ENCODE data around the gene TAF6. TPM values are rescaled to one million over a fixed set of nuclear protein-coding genes. Genes with fewer than 3 reads are reported as not detected.

The TAF6 gene
- total RNA-seq, 1 experiment from 2014 or later: 87.1 TPM

DNA sequence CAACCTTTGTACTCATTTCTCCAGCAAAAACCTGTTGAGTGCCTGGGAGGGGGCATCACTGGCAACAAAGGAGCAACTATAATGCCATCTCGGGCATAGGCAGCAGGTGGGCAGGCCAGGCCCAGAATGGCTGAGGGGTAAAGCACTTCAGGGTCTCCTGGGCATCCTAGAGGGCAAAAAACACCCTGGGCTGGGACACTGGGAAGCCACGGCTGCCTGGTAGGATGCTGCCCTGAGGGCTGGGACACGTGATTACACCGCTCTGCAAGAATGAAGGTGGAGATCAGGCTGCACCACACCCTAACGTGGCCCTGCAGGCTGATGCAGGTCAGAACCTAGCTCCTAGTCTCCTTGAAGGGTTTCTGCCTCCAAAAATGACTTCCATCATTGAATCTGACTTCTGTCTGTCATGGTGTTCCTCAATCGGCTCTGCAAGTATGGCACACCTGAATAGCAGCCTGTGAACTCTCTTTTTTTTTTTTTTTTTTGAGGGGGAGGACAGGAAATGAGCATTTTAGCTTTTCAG, 43.9 kb upstream of the TAF6 start:
- Histone ChIP-seq H3K9ac (ENCODE audit: extremely low read depth, insufficient read length, low read length) (no peak overlapping the region), H2BK5ac (ENCODE audit: insufficient read length, low read length) (no peak overlapping the region), H2AFZ (ENCODE audit: low read length) (no peak overlapping the region), H3K4me2 (ENCODE audit: insufficient read depth, insufficient read length, low read length) (no peak overlapping the region), H4K8ac (replicated peaks; ENCODE audit: insufficient read length, low read depth, low read length) (no peak overlapping the region), H3K56ac (ENCODE audit: insufficient read length, low read depth, low read length) (no peak overlapping the region), H3K4ac (ENCODE audit: low read depth, low read length) (no peak overlapping the region), H3K9me3 (ENCODE audit: control insufficient read depth, low read depth, low read length) (no peaks in the 10 kb centered on the region), H2AK5ac (ENCODE audit: insufficient read length, low read length) (no peak overlapping the region), H3K27me3 (ENCODE audit: insufficient read depth, low read length) (no peaks in the 10 kb centered on the region; the same call in 1 of the 2 replicates), H2BK12ac (ENCODE audit: insufficient read length, low read depth, low read length) (no peak overlapping the region), H3T11ph (ENCODE audit: low read length) (no peak overlapping the region), H3K4me1 (ENCODE audit: insufficient read depth, low read length) (peaks cover 7% of the 10 kb centered on the region), H3K27ac (ENCODE audit: insufficient read length, low read depth, low read length) (no peak overlapping the region), H2BK120ac (ENCODE audit: low read depth, low read length, poor library complexity, severe bottlenecking) (no peak overlapping the region), H2BK15ac (ENCODE audit: low read depth, low read length) (no peak overlapping the region), H4K5ac (ENCODE audit: insufficient read length, low read depth, low read length) (no peak overlapping the region), H3K79me1 (ENCODE audit: insufficient read depth, low read depth, low read length, poor library complexity, severe bottlenecking) (no peaks in the 10 kb centered on the region), H2BK20ac (ENCODE audit: low read depth, low read length, poor library complexity, severe bottlenecking) (no peak overlapping the region), H4K20me1 (ENCODE audit: control insufficient read depth, insufficient read depth, insufficient read length) (no peaks in the 10 kb centered on the region), H4K91ac (ENCODE audit: insufficient read length, low read depth, low read length) (no peak overlapping the region), H3K23ac (ENCODE audit: insufficient read length, low read depth, low read length) (no peak overlapping the region), H3K23me2 (ENCODE audit: insufficient read length, low read depth, low read length, poor library complexity, severe bottlenecking) (peaks cover 7% of the 10 kb centered on the region), H3K18ac (ENCODE audit: insufficient read length, low read depth, low read length) (no peak overlapping the region), H3K14ac (ENCODE audit: insufficient read depth, low read length) (no peak overlapping the region), H3K79me2 (ENCODE audit: insufficient read depth, low read length) (no peaks in the 10 kb centered on the region)
- TF ChIP-seq, protein P1, sequence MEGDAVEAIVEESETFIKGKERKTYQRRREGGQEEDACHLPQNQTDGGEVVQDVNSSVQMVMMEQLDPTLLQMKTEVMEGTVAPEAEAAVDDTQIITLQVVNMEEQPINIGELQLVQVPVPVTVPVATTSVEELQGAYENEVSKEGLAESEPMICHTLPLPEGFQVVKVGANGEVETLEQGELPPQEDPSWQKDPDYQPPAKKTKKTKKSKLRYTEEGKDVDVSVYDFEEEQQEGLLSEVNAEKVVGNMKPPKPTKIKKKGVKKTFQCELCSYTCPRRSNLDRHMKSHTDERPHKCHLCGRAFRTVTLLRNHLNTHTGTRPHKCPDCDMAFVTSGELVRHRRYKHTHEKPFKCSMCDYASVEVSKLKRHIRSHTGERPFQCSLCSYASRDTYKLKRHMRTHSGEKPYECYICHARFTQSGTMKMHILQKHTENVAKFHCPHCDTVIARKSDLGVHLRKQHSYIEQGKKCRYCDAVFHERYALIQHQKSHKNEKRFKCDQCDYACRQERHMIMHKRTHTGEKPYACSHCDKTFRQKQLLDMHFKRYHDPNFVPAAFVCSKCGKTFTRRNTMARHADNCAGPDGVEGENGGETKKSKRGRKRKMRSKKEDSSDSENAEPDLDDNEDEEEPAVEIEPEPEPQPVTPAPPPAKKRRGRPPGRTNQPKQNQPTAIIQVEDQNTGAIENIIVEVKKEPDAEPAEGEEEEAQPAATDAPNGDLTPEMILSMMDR (conservative IDR thresholded peaks at IDR 0.05): no peak
- Mint-ChIP-seq H3K9me3 (no peaks in the 10 kb centered on the region; a peak in 1 of 5 replicates), H3K4me3 (no peak overlapping the region; a peak in 1 of 5 replicates), H3K4me1 (peaks cover 22 to 32% of the 10 kb centered on the region in 2 experiments), H3K36me3 (ENCODE audit: insufficient read depth in 1 of 3, low read depth in 3 of 3) (no peaks in the 10 kb centered on the region; a peak in 1 of 7 replicates), H3K27me3 (ENCODE audit: low read depth) (peaks cover 23% of the 10 kb centered on the region), H3K27ac (no peak overlapping the region)
- peak; percentile 55 for DNase-seq
- WGBS (ENCODE audit: extremely low coverage, insufficient read length, low lambda C conversion rate): no CpG with 5 or more reads among the region's 6 CpGs
